Mucosa of rectum (tissue), 2 donors: ENCODE measurements around the gene PTPN3.

ENCODE experiments used
- H3K27ac ChIP-seq, 2 donors: one replicate each; pipeline ENCODE4 v1.7.0; 2013; ENCODE audit warnings: inconsistent platforms in 2 of 2, low read depth in 2 of 2, low read length in 2 of 2
- H3K27me3 ChIP-seq, 2 donors: one replicate each; pipeline ENCODE4 v1.7.0; 2013; ENCODE audit warnings: low read length in 2 of 2; ENCODE audit not compliant: control insufficient read depth in 2 of 2, insufficient read depth in 2 of 2
- H3K36me3 ChIP-seq, 2 donors: one replicate each; pipeline ENCODE4 v1.7.0; 2013; ENCODE audit warnings: low read length in 2 of 2; ENCODE audit not compliant: control insufficient read depth in 2 of 2, insufficient read depth in 2 of 2
- H3K4me1 ChIP-seq, 2 donors: one replicate each; pipeline ENCODE4 v1.7.0; 2013; ENCODE audit warnings: low read length in 2 of 2, mild to moderate bottlenecking in 1 of 2; ENCODE audit not compliant: control insufficient read depth in 2 of 2, insufficient read depth in 2 of 2
- H3K4me3 ChIP-seq, 2 donors: one replicate each; pipeline ENCODE4 v1.7.0; 2013; ENCODE audit warnings: low read length in 2 of 2
- H3K9ac ChIP-seq, 2 donors: one replicate each; pipeline ENCODE4 v1.7.0; 2013; ENCODE audit warnings: low read length in 2 of 2, low read depth in 1 of 2, mild to moderate bottlenecking in 1 of 2
- H3K9me3 ChIP-seq, 2 donors: one replicate each; pipeline ENCODE4 v1.7.0; 2013; ENCODE audit warnings: low read length in 2 of 2; ENCODE audit not compliant: control insufficient read depth in 2 of 2
- donor health status: healthy.
- donor health status: Normal muscosa, but diverticular disease.

Gene PTPN3

DNA sequence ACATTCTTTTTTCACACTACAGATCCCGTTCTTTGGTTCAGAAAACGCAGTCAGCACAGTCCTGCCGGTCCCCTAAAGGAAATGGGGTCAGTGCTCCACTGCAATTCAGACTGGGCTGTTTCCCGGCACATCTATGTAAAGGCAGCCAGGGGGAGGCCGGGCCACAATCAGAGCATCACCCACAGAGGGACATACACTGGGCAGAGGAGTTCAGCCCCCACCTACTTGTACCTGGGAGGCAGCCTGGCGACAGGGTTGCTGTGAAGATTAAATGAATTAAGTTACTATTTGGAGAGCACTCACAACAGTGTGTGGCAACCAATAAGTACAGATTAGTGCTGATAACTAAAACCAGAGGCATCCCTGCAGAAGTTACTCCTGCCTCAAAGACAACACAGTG is 4.5 kb downstream of the PTPN3 start:
- Histone ChIP-seq H3K36me3 (peaks cover 0 to 3% of the 10 kb centered on the region in 2 donors), H3K9ac (no peak overlapping the region), H3K27ac (no peak overlapping the region), H3K4me1 (peaks cover 14 to 27% of the 10 kb centered on the region in 2 donors), H3K9me3 (no peaks in the 10 kb centered on the region), H3K27me3 (peaks cover 0 to 10% of the 10 kb centered on the region in 2 donors), H3K4me3 (no peak overlapping the region)

GRCh38 chr9:109491590-109491989 is 6.5 kb downstream of the PTPN3 start:
- H3K36me3 ChIP-seq, result peaks cover 2 to 3% of the 10 kb centered on the region in 2 donors
- no peak overlapping the region for H3K27ac ChIP-seq
- H3K4me1 ChIP-seq, result peaks cover 13 to 27% of the 10 kb centered on the region in 2 donors
- H3K27me3 ChIP-seq, result peaks cover 0 to 2% of the 10 kb centered on the region in 2 donors
- no peaks in the 10 kb centered on the region for H3K9me3 ChIP-seq
- H3K4me3 ChIP-seq, result no peak overlapping the region
- H3K9ac ChIP-seq, result no peak overlapping the region

GRCh38 chr9:109488791-109489492 is 9.2 kb downstream of the PTPN3 start:
- Histone ChIP-seq H3K27ac (peak overlapping the region; percentile 50 to 67), H3K4me1 (peaks cover 11 to 16% of the 10 kb centered on the region in 2 donors), H3K9ac (no peak overlapping the region), H3K36me3 (peaks cover 0 to 2% of the 10 kb centered on the region in 2 donors), H3K4me3 (no peak overlapping the region), H3K9me3 (no peaks in the 10 kb centered on the region), H3K27me3 (no peaks in the 10 kb centered on the region)

DNA sequence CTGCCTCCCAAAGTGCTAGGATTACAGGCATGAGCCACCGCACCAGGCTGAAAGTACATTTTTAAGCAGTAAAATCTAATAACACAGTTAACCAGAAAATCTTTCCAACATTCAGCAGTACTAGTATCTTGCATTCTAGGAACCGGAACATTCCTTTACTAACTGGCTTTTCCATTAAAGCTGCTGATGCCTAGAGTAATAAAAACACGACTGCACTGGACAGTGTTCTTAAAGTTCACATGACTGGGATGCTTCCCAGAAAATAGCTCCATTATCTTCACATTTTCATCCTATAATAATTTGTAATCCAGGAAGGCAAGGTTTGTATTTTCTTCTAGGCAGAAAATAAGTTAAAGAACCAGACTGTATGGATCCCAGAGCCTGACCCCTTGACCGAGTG is 9.8 kb downstream of the PTPN3 start:
- H3K4me3 ChIP-seq, result no peak overlapping the region
- H3K4me1 ChIP-seq, result peaks cover 11 to 16% of the 10 kb centered on the region in 2 donors
- H3K36me3 ChIP-seq, result peaks cover 0 to 2% of the 10 kb centered on the region in 2 donors
- H3K27me3 ChIP-seq, result no peaks in the 10 kb centered on the region
- H3K9me3 ChIP-seq, result no peaks in the 10 kb centered on the region
- H3K9ac ChIP-seq, result no peak overlapping the region
- peak overlapping the region in 1 of 2 donors; percentile 10 for H3K27ac ChIP-seq

DNA sequence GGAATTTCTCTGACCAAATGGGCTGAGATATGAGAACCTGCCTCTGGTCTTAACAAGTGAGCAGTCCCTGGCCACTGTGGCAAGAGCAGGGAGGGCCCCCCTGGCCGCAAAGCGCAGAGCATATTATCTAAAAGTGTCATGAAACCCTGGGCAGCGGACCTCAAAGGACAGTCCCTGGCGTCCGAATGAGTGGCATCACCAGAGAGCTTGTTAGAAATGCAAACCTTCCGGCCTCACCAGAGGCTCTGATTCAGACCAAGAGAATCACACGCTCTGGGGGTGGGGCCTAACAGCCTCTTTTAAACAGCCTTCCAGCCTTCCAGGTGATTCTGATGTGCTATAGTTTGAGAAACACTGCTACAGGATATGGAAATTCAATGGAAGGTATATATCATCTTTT is 10.9 kb downstream of the PTPN3 start:
- H3K9me3 ChIP-seq, result no peaks in the 10 kb centered on the region
- H3K4me1 ChIP-seq, result peaks cover 11 to 16% of the 10 kb centered on the region in 2 donors
- no peak overlapping the region for H3K9ac ChIP-seq
- no peak overlapping the region for H3K4me3 ChIP-seq
- H3K27me3 ChIP-seq, result no peaks in the 10 kb centered on the region
- H3K27ac ChIP-seq, result no peak overlapping the region
- peaks cover 2 to 3% of the 10 kb centered on the region in 2 donors for H3K36me3 ChIP-seq

- no peak overlapping the region for H3K4me3 ChIP-seq
- peaks cover 3 to 8% of the 10 kb centered on the region in 2 donors for H3K4me1 ChIP-seq
- peaks cover 2 to 3% of the 10 kb centered on the region in 2 donors for H3K36me3 ChIP-seq
- H3K9ac ChIP-seq, result no peak overlapping the region
- no peak overlapping the region for H3K27ac ChIP-seq
- no peaks in the 10 kb centered on the region for H3K9me3 ChIP-seq
- no peaks in the 10 kb centered on the region for H3K27me3 ChIP-seq
Observed at GRCh38 chr9:109483744-109484429, 14.2 kb downstream of the PTPN3 start.

DNA sequence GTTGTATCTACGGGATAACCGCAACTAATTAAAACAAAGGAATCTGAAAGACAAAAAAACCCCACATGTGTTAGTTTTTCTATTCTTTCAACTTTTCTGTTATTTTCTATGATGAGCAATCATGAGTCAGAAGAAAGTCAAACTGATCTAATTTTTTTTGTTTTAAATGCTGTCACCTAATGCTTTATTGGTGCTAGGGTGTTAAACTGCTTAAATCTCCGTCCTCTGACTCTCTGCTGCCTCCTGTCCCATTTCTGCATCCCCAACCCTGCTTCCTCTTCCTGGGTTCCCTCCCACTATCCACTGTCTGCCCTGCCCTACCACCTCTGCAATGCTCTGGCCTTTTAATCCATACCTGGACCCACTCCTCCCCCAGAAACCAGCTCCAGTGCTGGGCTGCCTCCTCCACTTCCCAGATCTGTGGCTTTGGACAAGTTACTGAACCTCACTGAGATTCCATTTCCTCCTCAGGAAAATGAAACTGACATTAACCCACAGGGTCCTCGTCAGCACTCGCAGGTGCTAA is 15.7 kb downstream of the PTPN3 start:
- Histone ChIP-seq H3K4me1 (peaks cover 5 to 12% of the 10 kb centered on the region in 2 donors), H3K27me3 (no peaks in the 10 kb centered on the region), H3K4me3 (no peak overlapping the region), H3K27ac (no peak overlapping the region), H3K36me3 (peaks cover 2 to 3% of the 10 kb centered on the region in 2 donors), H3K9ac (no peak overlapping the region), H3K9me3 (no peaks in the 10 kb centered on the region)

DNA sequence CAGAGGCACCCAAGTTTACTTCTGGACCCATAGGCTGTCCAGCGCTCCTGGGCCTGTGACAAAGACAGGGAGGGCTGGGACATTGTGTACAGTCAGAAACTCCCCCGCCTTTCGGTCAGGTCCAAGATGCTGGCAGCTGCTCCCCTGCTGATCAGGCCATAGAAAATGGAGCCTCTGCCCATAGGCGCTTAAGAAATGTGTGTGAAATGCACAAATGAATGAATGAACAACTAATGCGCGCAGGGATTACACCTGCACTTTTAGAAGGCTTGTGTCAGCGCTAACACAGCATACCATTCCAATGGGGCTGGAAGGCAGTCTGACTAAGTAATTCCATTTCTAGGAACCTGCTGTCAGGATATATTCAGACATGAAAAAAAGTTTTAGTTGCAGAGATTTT is 16.3 kb downstream of the PTPN3 start:
- H3K9me3 ChIP-seq, result no peaks in the 10 kb centered on the region
- no peak overlapping the region for H3K27ac ChIP-seq
- no peak overlapping the region for H3K4me3 ChIP-seq
- H3K9ac ChIP-seq, result no peak overlapping the region
- no peaks in the 10 kb centered on the region for H3K27me3 ChIP-seq
- H3K4me1 ChIP-seq, result peaks cover 9 to 17% of the 10 kb centered on the region in 2 donors
- H3K36me3 ChIP-seq, result peaks cover 0 to 3% of the 10 kb centered on the region in 2 donors

GRCh38 chr9:109479822-109480221 is 18.3 kb downstream of the PTPN3 start:
- Histone ChIP-seq H3K27me3 (no peaks in the 10 kb centered on the region), H3K9ac (no peak overlapping the region), H3K36me3 (peaks cover 0 to 3% of the 10 kb centered on the region in 2 donors), H3K27ac (no peak overlapping the region), H3K4me3 (no peak overlapping the region), H3K4me1 (peaks cover 20 to 38% of the 10 kb centered on the region in 2 donors), H3K9me3 (no peaks in the 10 kb centered on the region)

GRCh38 chr9:109478665-109479380 is 19.3 kb downstream of the PTPN3 start:
- H3K4me3 ChIP-seq, result no peak overlapping the region
- H3K4me1 ChIP-seq, result peaks cover 20 to 38% of the 10 kb centered on the region in 2 donors

More at GRCh38 chr9:109478665-109479380, 19.3 kb downstream of the PTPN3 start:
- H3K36me3 ChIP-seq, result peaks cover 0 to 3% of the 10 kb centered on the region in 2 donors
- no peaks in the 10 kb centered on the region for H3K9me3 ChIP-seq
- H3K9ac ChIP-seq, result no peak overlapping the region
- H3K27ac ChIP-seq, result peak overlapping the region; percentile 93 to 96
- H3K27me3 ChIP-seq, result no peaks in the 10 kb centered on the region
